Keratinocyte (primary cell): ENCODE measurements around the gene LRRTM1.

Experiments
- CTCF ChIP-seq, 3 experiments: IDR thresholded peaks in 1 of 3; conservative IDR thresholded peaks in 1 of 3; optimal IDR thresholded peaks in 1 of 3; 2 replicates in 2 of 3; 3 replicates in 1 of 3; pipeline versions ENCODE3 to v1.5.1; 2011; ENCODE audit warnings: low read length in 3 of 3, mild to moderate bottlenecking in 3 of 3, moderate library complexity in 2 of 3, control low read depth in 1 of 3, inconsistent platforms in 1 of 3; ENCODE audit not compliant: insufficient read depth in 2 of 3; ENCODE audit errors: extremely low read depth in 1 of 3
- EZH2 ChIP-seq: IDR thresholded peaks from one replicate; pipeline ENCODE4 v1.6.1; 2012; ENCODE audit warnings: inconsistent platforms, mild to moderate bottlenecking, low read length, moderate library complexity

- TF ChIP-seq EZH2 (no peak), CTCF (optimal IDR thresholded peaks at IDR 0.05 in 1 of 3, IDR thresholded peaks at IDR 0.05 in 1 of 3, conservative IDR thresholded peaks at IDR 0.05 in 1 of 3; ENCODE audit: extremely low read depth in 1 of 3, insufficient read depth in 2 of 3, low read length in 3 of 3) (no peak)
Measured at GRCh38 chr2:80348078-80348477, 43.5 kb upstream of the LRRTM1 start.
